ENCODE results near the gene EPHA4.

EPHA4 gene

GRCh38 chr2:221571551-221572218 lies 419 bp downstream of the EPHA4 start:
- DNase-seq (ENCODE audit: low spot score): peak; percentile 22

GRCh38 chr2:221571025-221571550 lies 1.0 kb downstream of the EPHA4 start:
- DNase-seq (ENCODE audit: low spot score): peak; percentile 23

- peak; percentile 26 for DNase-seq (ENCODE audit: low spot score)
Observed at GRCh38 chr2:221570321-221570935, 1.7 kb downstream of the EPHA4 start.

- no peak for DNase-seq (ENCODE audit: low spot score)
Observed at GRCh38 chr2:221569871-221570270, 2.2 kb downstream of the EPHA4 start.

GRCh38 chr2:221569425-221569845 lies 2.7 kb downstream of the EPHA4 start:
- DNase-seq (ENCODE audit: low spot score): no peak

- DNase-seq (ENCODE audit: low spot score): no peak
Observed at GRCh38 chr2:221568299-221568698, 3.8 kb downstream of the EPHA4 start.

- DNase-seq (ENCODE audit: low spot score): no peak
Observed at GRCh38 chr2:221567809-221568208, 4.3 kb downstream of the EPHA4 start.

GRCh38 chr2:221567231-221567760 lies 4.8 kb downstream of the EPHA4 start:
- no peak for DNase-seq (ENCODE audit: low spot score)

- no peak for DNase-seq (ENCODE audit: low spot score)
Observed at GRCh38 chr2:221563270-221563985, 8.7 kb downstream of the EPHA4 start.

GRCh38 chr2:221562226-221562625 lies 9.9 kb downstream of the EPHA4 start:
- DNase-seq (ENCODE audit: low spot score): no peak

- DNase-seq (ENCODE audit: low spot score): no peak
Observed at GRCh38 chr2:221561770-221562169, 10.3 kb downstream of the EPHA4 start.

GRCh38 chr2:221559991-221560390 lies 12.1 kb downstream of the EPHA4 start:
- no peak for DNase-seq (ENCODE audit: low spot score)

- no peak for DNase-seq (ENCODE audit: low spot score)
Observed at GRCh38 chr2:221558107-221558506, 14.0 kb downstream of the EPHA4 start.

GRCh38 chr2:221555494-221555846 lies 16.6 kb downstream of the EPHA4 start:
- no peak for DNase-seq (ENCODE audit: low spot score)

GRCh38 chr2:221554769-221555493 lies 17.2 kb downstream of the EPHA4 start:
- peak; percentile 88 for DNase-seq (ENCODE audit: low spot score)

GRCh38 chr2:221553333-221553732 lies 18.8 kb downstream of the EPHA4 start:
- DNase-seq (ENCODE audit: low spot score): no peak

- no peak for DNase-seq (ENCODE audit: low spot score)
Observed at GRCh38 chr2:221552291-221552690, 19.8 kb downstream of the EPHA4 start.

GRCh38 chr2:221551864-221552263 lies 20.2 kb downstream of the EPHA4 start:
- DNase-seq (ENCODE audit: low spot score): no peak

GRCh38 chr2:221549143-221549542 lies 23.0 kb downstream of the EPHA4 start:
- no peak for DNase-seq (ENCODE audit: low spot score)

- DNase-seq (ENCODE audit: low spot score): no peak
Observed at GRCh38 chr2:221546505-221547225, 25.4 kb downstream of the EPHA4 start.

GRCh38 chr2:221541131-221541735 lies 30.9 kb downstream of the EPHA4 start:
- no peak for DNase-seq (ENCODE audit: low spot score)

Data from NAMALWA (cell line).